ENCODE results near the gene TPM2. TPM values are rescaled to one million over a fixed set of nuclear protein-coding genes. Genes with fewer than 3 reads are reported as not detected.

The TPM2 gene
- total RNA-seq, 1 experiment from 2014 or later, result 544 TPM

GRCh38 chr9:35651956-35652828, 37.5 kb downstream of the TPM2 start:
- Histone ChIP-seq H3K9me3 (ENCODE audit: control insufficient read depth, insufficient read depth, low read depth, low read length) (no peaks in the 10 kb centered on the region), H3K36me3 (ENCODE audit: control insufficient read depth, insufficient read depth, low read length) (no peaks in the 10 kb centered on the region), H3K4me3 (ENCODE audit: low read depth in 2 of 2, low read length in 2 of 2) (no peak overlapping the region), H3K27me3 (ENCODE audit: control insufficient read depth, insufficient read depth, low read length) (no peaks in the 10 kb centered on the region), H3K4me1 (ENCODE audit: control insufficient read depth, insufficient read depth, low read length) (peaks cover 6% of the 10 kb centered on the region), H3K27ac (ENCODE audit: low read length) (no peak overlapping the region)
- TF ChIP-seq REST (IDR thresholded peaks at IDR 0.05; ENCODE audit: insufficient read depth in 1 of 2, low read depth in 2 of 2, low read length in 1 of 2) (no peak), TCF7L2 (IDR thresholded peaks at IDR 0.05; ENCODE audit: low read depth, low read length) (no peak), POLR2AphosphoS5 (IDR thresholded peaks at IDR 0.05; ENCODE audit: low read depth, low read length) (no peak)
- no TSS peak for BruUV-seq (replicated peaks)
- peak; percentile 44 for ATAC-seq
- in situ Hi-C loops (cut with HindIII; ENCODE audit: low pct_unique_long_range_greater_than_20kb, low sequenced_read_pairs) (no loop called here), intact Hi-C loops (cut with micrococcal nuclease; ENCODE audit: unreplicated experiment) (loop anchor here (10.0 kb wide), 1 partner anchor 163 kb away; the partner anchor contains the start of genes HINT2 and SPAG8)
- ChIA-PET POLR2A (interaction anchor here (0.6 kb wide), 1 partner anchor 44 kb away, joined by 4 read pairs; no protein-coding TSS in a partner anchor), CTCF (no interaction called here)
- no peak for DNase-seq (ENCODE audit: low read depth, low spot score)

GRCh38 chr9:35650341-35651158, 39.2 kb downstream of the TPM2 start, which contains the start of gene SIT1:
Gene SIT1 (minus strand): TSS chr9:35650931. CDS start chr9:35650853, 78 bp downstream.
- H3K27ac ChIP-seq (ENCODE audit: low read length), result no peak within 1 kb of the TSS
- CTCF ChIA-PET, result no interaction called here
- POLR2A ChIA-PET, result no interaction called here
- H3K9me3 ChIP-seq (ENCODE audit: control insufficient read depth, insufficient read depth, low read depth, low read length), result no peaks in the 10 kb centered on the region
- H3K27me3 ChIP-seq (ENCODE audit: control insufficient read depth, insufficient read depth, low read length), result no peaks in the 10 kb centered on the region
- in situ Hi-C loops (cut with HindIII; ENCODE audit: low pct_unique_long_range_greater_than_20kb, low sequenced_read_pairs) (no loop called here), intact Hi-C loops (cut with micrococcal nuclease; ENCODE audit: unreplicated experiment) (loop anchor here (10.0 kb wide), 1 partner anchor 164 kb away; the partner anchor contains the start of genes HINT2 and SPAG8)
- H3K4me1 ChIP-seq (ENCODE audit: control insufficient read depth, insufficient read depth, low read length), result peaks cover 12% of the 10 kb centered on the region
- no peak for ATAC-seq
- no peak within 1 kb of the TSS for H3K4me3 ChIP-seq (ENCODE audit: low read depth in 2 of 2, low read length in 2 of 2)
- BruUV-seq (replicated peaks), result no TSS peak
- DNase-seq (ENCODE audit: low read depth, low spot score), result no peak
- TF ChIP-seq TCF7L2 (IDR thresholded peaks at IDR 0.05; ENCODE audit: low read depth, low read length) (no peak), CTCF (IDR thresholded peaks at IDR 0.05) (no peak), SIN3A (IDR thresholded peaks at IDR 0.05; ENCODE audit: borderline replicate concordance, insufficient read depth, low read depth, low read length) (no peak), POLR2AphosphoS5 (IDR thresholded peaks at IDR 0.05; ENCODE audit: low read depth, low read length) (no peak), REST (IDR thresholded peaks at IDR 0.05; ENCODE audit: insufficient read depth in 1 of 2, low read depth in 2 of 2, low read length in 1 of 2) (no peak)
- no peaks in the 10 kb centered on the region for H3K36me3 ChIP-seq (ENCODE audit: control insufficient read depth, insufficient read depth, low read length)

Measured in Panc1 (cell line).